ENCODE results near the gene CELF2.

GRCh38 chr10:11256896-11257295, 239.2 kb downstream of the CELF2 start:
- TF ChIP-seq CTCF (IDR thresholded peaks at IDR 0.05; ENCODE audit: low read depth, low read length) (no peak), MYC (IDR thresholded peaks at IDR 0.05; ENCODE audit: low read depth, low read length) (no peak), POLR2A (IDR thresholded peaks at IDR 0.05; ENCODE audit: extremely low read depth, insufficient read length) (no peak)

All from NB4 (cell line).